Renal cortex interstitium (tissue), 11 donors: ENCODE results near the gene RAB35. TPM values are rescaled to one million over a fixed set of nuclear protein-coding genes. Genes with fewer than 3 reads are reported as not detected.

ENCODE experiments used
- DNase-seq, 11 donors: peaks; one replicate each; pipeline ENCODE4 v3.0.0-alpha.2; 2013; ENCODE audit warnings: low read depth in 9 of 11, low spot score in 4 of 11; ENCODE audit errors: extremely low read depth in 1 of 11
- polyA plus RNA-seq, 3 donors: library from polyadenylated mRNA; unstranded; fragments of 120-200 nt; gene quantifications; one replicate each; pipeline ENCODE4 v1.2.1, GENCODE V29; 2013; ENCODE audit not compliant: insufficient read length in 3 of 3

Gene RAB35
- polyA plus RNA-seq, 3 donors = 34.9 to 43.1 (median 36.9) TPM

DNA sequence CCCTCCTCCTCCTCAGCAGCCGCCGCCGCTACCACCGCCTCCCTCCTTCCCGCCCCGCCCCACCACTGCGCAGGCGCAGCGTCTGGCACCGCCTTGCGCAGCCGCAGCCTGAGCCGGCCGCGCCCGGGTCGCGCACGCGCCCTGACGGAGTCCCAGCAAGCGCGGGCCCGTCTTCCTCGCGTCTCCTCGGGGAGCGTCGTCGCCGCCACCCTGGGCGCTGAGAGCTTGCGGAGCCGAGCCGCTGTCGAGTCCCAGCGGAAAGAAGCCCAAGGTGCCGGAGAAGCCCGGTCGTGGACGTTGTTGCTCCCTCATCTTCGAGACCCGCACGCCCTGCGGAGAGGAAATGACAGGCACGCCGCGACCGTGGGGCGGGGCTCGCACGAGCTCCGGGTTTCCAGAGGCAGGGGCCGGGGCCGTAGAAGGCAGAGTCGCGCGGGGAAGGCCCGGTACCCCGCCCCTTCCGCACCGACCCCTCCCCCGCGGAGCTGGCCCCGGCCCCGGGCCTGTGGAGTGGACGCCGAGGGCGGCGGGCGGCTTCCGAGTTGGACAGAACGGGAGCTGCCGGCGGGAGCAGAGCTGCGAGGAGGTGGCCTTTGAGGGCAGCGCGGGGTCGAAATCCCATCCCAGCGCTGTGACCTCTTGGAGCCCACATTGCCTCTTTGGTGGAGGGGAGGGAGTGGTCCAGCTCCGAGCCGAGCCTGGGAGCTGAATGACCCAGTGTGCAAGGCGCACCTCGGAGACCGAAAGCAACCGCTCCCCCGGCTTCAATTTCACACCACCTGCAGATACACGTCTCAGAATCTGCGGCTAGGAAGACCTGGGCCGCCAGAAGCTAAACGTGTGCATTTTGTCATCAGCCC lies 469 bp upstream of the RAB35 start:
- peak; percentile 82 to 92 (median 89) for DNase-seq

DNA sequence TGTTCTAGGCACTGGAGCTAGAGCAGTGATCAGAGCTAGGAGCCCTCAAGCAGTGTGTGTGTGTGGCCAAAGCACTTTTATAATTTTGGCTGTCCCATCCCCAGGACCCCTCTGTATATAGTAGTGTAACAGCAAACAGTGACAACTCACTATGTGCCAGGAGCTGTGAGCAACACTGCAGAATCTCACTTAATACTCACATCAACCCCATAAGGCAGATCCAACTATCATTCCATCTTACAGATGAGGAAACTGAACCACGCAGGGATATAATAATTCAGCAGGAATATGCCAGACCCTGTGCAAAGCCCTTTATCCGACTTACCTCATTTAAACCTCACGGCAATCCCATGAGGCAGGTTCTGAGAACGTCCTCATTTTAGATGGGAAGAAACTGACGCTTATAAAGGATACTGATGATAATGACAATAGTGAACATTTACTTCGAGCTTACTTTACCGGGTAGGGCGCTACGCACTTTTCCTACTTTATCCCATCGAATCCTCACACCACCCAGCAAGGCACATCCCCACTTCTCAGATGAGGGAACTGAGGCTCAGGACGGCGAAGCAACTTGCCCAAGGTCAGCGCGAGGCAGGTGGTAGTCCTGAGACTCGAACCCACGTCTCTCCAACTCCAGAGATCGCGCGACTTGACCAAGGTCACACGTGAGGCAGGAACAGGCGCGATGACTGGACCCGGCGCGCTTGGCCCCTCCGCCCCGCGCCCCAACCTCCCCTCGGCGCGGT lies 687 bp downstream of the RAB35 start:
- no peak for DNase-seq

- no peak for DNase-seq
Observed at GRCh38 chr12:120115066-120115465, 1.5 kb downstream of the RAB35 start.

DNA sequence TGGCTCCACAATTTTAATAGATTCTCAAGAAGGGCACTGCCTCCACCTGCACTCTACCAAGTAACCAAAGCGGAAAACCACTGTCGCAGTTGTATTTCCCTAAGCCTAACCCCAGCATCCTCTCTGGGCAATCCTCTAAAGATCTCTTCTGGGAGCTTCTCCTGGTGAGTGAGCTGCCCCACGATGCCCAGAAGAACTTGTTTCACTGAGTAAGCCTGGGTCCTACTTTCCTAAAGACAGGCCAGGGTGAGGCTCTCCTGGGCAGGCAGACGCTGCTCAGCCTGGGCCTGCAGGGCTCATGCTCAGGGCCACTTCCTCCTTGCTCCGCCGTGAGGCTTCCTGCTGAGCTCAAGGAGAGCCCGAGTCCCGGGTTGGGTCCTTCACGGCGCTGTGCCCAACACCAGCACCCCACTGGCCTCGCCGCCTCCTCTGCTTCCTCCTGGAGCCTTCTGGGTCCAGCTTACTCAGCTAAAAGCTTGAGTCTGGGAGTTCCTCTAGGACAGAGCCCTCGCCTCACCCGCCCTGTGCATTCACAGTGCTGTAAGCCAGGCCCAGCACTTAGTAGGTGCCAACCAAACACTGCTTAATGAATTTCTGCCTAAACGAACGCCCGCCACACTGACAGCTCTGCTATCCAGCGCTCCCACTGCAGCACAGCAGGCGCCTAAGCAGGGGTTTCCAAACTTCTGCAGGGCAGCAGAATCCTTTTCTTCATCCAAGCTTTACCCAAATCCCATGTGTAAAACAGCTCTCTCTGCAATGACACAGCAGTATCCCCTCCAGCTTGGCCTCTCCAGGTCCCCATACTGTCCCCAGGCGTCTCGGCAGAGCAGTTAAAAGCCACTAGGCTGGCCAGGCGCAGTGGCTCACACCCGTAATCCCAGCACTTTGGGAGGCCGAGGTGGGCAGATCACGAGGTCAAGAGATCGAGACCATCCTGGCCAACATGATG lies 5.7 kb downstream of the RAB35 start:
- DNase-seq = no peak

- DNase-seq = no peak
Observed at GRCh38 chr12:120109570-120110267, 6.8 kb downstream of the RAB35 start.

DNA sequence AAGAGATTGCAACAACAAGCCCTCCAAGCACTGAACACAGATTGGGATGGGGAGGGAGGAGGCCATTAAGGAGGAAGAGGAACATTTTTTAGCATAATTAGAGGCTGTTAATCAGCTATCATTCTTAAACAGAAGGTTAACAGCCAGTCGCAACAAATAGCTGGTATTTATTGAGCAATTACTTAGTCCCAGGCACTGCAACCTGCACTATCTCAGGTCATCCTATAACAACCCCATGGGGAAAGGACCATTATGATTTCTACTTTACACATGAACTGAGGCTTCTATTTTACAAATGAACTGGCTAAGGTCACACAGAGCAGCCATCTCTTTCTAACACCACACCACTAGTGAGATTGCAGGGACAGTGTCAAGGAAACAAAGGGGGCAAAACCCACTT lies 10.4 kb downstream of the RAB35 start:
- no peak for DNase-seq

DNA sequence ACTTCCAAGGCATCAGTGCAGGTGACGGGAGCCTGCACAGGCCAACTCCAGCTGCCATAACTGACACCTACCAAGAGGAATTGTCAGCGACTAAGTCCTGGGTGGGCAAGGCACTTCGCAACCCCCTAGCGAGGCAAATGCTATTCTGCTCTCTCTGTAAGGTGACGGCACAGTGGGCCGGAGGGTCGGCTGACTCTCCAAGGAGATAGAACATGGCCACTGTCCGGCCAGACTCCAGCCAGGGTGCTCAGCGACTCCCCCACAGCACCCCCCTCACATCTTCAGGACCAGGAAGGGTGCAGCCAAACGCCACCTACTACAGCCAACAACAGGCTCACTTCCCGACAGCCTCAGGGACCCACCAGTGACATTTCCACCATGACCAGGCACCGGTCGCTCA lies 13.2 kb downstream of the RAB35 start:
- DNase-seq = no peak

DNA sequence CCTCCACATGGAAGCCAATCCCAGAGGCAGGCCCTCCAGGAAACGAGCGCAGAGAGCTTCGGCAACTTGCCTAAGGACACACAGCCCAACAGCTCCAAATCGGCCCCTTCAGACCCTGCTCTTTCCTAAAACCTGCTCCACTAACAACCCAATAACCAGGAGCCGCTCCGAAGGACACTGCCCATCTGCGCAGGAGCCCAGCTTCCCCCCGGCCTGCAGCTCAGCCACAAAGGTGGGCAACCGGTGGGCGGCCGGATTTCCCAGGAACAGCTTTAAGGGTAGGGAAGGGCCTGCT lies 13.6 kb downstream of the RAB35 start:
- no peak for DNase-seq

GRCh38 chr12:120102189-120103043 lies 14.1 kb downstream of the RAB35 start:
- no peak for DNase-seq

GRCh38 chr12:120101617-120102016 lies 14.9 kb downstream of the RAB35 start:
- no peak for DNase-seq

- no peak for DNase-seq
Observed at GRCh38 chr12:120101182-120101581, 15.4 kb downstream of the RAB35 start.

- DNase-seq = no peak
Observed at GRCh38 chr12:120100630-120101029, 15.9 kb downstream of the RAB35 start.

- no peak for DNase-seq
Observed at GRCh38 chr12:120099738-120100137, 16.8 kb downstream of the RAB35 start.

GRCh38 chr12:120098756-120099470 lies 17.6 kb downstream of the RAB35 start:
- no peak for DNase-seq

DNA sequence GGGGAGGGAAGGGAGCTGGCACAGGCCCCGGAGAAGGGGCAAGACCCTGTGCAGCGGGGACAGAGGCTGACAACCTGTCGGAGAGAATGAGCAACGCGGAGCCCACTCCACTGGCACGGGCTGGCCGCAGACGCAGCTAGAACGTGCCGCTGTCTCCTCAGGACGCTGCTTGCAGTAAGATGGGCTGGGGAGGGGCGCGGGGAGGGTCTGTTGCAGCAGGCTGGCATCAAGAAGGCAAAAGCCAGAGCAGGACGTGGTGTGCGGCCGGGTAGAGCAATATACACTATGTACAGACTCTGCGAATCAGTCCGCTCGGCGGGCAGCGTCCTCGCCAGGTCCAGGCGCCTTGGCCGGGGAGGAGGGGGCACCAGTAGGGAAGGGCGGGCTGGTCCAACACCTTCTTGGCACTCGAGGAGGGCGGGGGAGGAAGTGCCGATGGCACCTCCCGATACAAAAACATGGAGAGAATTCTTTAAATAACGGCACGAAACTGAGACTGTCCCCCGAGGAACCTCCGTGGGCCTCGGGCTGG lies 19.8 kb downstream of the RAB35 start:
- DNase-seq = no peak

GRCh38 chr12:120095736-120096135 lies 20.8 kb downstream of the RAB35 start:
- no peak for DNase-seq

DNA sequence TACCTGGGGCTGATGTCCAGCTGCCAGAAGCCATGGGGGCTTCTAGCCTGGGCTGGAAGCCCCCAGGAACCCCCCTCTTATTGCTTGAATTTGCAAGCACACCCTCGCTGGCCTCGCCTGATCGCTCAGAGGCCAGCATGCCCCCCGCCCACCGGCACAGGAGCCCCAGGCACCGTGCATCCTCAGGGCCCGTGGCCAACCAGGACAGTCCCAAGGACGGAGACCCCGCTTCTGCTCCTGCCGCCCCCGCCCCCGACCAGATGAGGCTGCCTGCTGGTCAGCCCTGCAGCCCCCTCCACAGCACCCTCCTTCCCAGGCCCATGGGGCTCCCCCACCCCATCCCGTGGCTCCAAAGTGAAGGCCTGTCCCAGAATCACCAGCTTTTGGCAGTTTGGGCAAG lies 21.2 kb downstream of the RAB35 start:
- DNase-seq = no peak
